ENCODE data around the gene EDRF1. TPM values are rescaled to one million over a fixed set of nuclear protein-coding genes. Genes with fewer than 3 reads are reported as not detected.

EDRF1 gene
- total and polyA plus RNA-seq, 2 experiments from 2014 or later = 25.0 to 48.8 TPM

DNA sequence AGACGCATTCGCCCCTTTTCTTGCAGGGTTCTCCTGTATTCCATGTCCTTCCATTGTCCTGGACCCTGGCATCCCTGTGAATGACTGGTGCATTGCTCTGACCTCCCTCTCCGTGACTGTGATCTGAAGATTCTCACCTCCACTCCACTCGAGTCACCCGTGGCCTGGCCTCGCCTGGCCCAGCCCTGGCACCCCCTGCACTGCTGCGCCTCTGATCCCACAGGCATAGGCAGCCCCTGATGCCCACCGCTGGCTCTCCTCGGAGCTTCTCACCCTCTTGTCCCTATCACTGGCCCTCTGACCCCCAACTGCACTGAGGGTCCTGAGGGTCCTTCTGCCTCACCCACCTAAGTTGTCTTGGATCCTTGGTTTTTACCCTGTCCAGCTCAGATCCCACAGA, 58.3 kb downstream of the EDRF1 start:
- TF ChIP-seq STAT1 (IDR thresholded peaks at IDR 0.05; ENCODE audit: unreplicated experiment) (no peak), ZNF114 (CRISPR knock-in tag; IDR thresholded peaks at IDR 0.05) (no peak), EZH2 (IDR thresholded peaks at IDR 0.05; ENCODE audit: low read depth, unreplicated experiment) (no peak), ZNF331 (CRISPR knock-in tag; IDR thresholded peaks at IDR 0.05; ENCODE audit: low read depth) (no peak), NANOG (IDR thresholded peaks at IDR 0.05; ENCODE audit: borderline replicate concordance) (no peak), EZH2phosphoT487 (IDR thresholded peaks at IDR 0.05; ENCODE audit: unreplicated experiment) (no peak), JUNB (IDR thresholded peaks at IDR 0.05; ENCODE audit: unreplicated experiment) (no peak)
- TF ChIP-seq, protein P1, sequence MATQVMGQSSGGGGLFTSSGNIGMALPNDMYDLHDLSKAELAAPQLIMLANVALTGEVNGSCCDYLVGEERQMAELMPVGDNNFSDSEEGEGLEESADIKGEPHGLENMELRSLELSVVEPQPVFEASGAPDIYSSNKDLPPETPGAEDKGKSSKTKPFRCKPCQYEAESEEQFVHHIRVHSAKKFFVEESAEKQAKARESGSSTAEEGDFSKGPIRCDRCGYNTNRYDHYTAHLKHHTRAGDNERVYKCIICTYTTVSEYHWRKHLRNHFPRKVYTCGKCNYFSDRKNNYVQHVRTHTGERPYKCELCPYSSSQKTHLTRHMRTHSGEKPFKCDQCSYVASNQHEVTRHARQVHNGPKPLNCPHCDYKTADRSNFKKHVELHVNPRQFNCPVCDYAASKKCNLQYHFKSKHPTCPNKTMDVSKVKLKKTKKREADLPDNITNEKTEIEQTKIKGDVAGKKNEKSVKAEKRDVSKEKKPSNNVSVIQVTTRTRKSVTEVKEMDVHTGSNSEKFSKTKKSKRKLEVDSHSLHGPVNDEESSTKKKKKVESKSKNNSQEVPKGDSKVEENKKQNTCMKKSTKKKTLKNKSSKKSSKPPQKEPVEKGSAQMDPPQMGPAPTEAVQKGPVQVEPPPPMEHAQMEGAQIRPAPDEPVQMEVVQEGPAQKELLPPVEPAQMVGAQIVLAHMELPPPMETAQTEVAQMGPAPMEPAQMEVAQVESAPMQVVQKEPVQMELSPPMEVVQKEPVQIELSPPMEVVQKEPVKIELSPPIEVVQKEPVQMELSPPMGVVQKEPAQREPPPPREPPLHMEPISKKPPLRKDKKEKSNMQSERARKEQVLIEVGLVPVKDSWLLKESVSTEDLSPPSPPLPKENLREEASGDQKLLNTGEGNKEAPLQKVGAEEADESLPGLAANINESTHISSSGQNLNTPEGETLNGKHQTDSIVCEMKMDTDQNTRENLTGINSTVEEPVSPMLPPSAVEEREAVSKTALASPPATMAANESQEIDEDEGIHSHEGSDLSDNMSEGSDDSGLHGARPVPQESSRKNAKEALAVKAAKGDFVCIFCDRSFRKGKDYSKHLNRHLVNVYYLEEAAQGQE (IDR thresholded peaks at IDR 0.05; ENCODE audit: unreplicated experiment) = no peak
- TF ChIP-seq, protein P2, sequence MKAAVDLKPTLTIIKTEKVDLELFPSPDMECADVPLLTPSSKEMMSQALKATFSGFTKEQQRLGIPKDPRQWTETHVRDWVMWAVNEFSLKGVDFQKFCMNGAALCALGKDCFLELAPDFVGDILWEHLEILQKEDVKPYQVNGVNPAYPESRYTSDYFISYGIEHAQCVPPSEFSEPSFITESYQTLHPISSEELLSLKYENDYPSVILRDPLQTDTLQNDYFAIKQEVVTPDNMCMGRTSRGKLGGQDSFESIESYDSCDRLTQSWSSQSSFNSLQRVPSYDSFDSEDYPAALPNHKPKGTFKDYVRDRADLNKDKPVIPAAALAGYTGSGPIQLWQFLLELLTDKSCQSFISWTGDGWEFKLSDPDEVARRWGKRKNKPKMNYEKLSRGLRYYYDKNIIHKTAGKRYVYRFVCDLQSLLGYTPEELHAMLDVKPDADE (IDR thresholded peaks at IDR 0.05) = no peak
- TF ChIP-seq, protein P3, sequence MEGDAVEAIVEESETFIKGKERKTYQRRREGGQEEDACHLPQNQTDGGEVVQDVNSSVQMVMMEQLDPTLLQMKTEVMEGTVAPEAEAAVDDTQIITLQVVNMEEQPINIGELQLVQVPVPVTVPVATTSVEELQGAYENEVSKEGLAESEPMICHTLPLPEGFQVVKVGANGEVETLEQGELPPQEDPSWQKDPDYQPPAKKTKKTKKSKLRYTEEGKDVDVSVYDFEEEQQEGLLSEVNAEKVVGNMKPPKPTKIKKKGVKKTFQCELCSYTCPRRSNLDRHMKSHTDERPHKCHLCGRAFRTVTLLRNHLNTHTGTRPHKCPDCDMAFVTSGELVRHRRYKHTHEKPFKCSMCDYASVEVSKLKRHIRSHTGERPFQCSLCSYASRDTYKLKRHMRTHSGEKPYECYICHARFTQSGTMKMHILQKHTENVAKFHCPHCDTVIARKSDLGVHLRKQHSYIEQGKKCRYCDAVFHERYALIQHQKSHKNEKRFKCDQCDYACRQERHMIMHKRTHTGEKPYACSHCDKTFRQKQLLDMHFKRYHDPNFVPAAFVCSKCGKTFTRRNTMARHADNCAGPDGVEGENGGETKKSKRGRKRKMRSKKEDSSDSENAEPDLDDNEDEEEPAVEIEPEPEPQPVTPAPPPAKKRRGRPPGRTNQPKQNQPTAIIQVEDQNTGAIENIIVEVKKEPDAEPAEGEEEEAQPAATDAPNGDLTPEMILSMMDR (conservative IDR thresholded peaks at IDR 0.05; ENCODE audit: low read depth in 2 of 2) = no peak
- H3K27me3 Mint-ChIP-seq (ENCODE audit: insufficient read depth, low read depth, poor library complexity) = peaks cover 1% of the 10 kb centered on the region
- no peaks in the 10 kb centered on the region for H3K36me3 ChIP-seq (ENCODE audit: insufficient read depth)
- no peaks in the 10 kb centered on the region for H3K9me2 ChIP-seq (ENCODE audit: insufficient read depth)
- H3K27me3 ChIP-seq (ENCODE audit: insufficient read depth) = no peaks in the 10 kb centered on the region
- H3K4me1 Mint-ChIP-seq = no peaks in the 10 kb centered on the region; the same call in 2 of the 3 replicates
- no peak overlapping the region for H3K27ac Mint-ChIP-seq
- no peaks in the 10 kb centered on the region for H3K79me2 ChIP-seq (replicated peaks; ENCODE audit: insufficient read depth)
- H3K27ac ChIP-seq (ENCODE audit: low read depth) = no peak overlapping the region
- H3K9me3 Mint-ChIP-seq = peaks cover 5% of the 10 kb centered on the region; the same call in 2 of the 3 replicates
- ATAC-seq (no peak), DNase-seq (ENCODE audit: low spot score) (no peak)
- H3K36me3 Mint-ChIP-seq (ENCODE audit: low read depth) = no peaks in the 10 kb centered on the region; the same call in 2 of the 3 replicates
- H3K4me3 ChIP-seq = no peak overlapping the region
- H4K20me1 ChIP-seq (replicated peaks; ENCODE audit: insufficient read depth) = no peaks in the 10 kb centered on the region
- H3K4me2 ChIP-seq = no peak overlapping the region
- no peak overlapping the region for H2AFZ ChIP-seq
- no peaks in the 10 kb centered on the region for H3F3A ChIP-seq (replicated peaks; ENCODE audit: low read depth)
- no peaks in the 10 kb centered on the region for H3K4me1 ChIP-seq (ENCODE audit: insufficient read depth)
- H3K4me3 Mint-ChIP-seq = no peak overlapping the region

Measured in GM23338 (cell line).